Activated CD4-positive, CD25-positive, alpha-beta regulatory T cell treated with anti-CD3 and anti-CD28 coated beads, Interleukin-2, amount 50 U/mL, for 16 hours (primary cell): ENCODE results near the gene PRRC2C.
"Not testable (repeated sequence)": the region's sequence is repeated elsewhere in the genome, so short reads cannot be mapped to it uniquely, and the experiment has no call there.

Experiments
- DNase-seq: peaks from one replicate; pipeline ENCODE4 v3.0.0-alpha.2; 2020; ENCODE audit warnings: low read depth, low spot score

PRRC2C gene

GRCh38 chr1:171583591-171584201 is 98.4 kb downstream of the PRRC2C start:
- DNase-seq, result no peak

GRCh38 chr1:171585715-171586114 is 100.4 kb downstream of the PRRC2C start:
- no peak for DNase-seq

- no peak for DNase-seq
These were observed 102.9 kb downstream of the PRRC2C start for GRCh38 chr1:171588230-171588629.

GRCh38 chr1:171590022-171590421 is 104.7 kb downstream of the PRRC2C start:
- no peak for DNase-seq

- DNase-seq, result no peak
These were observed 110.0 kb downstream of the PRRC2C start for GRCh38 chr1:171595324-171595723.

GRCh38 chr1:171596119-171596518 is 110.8 kb downstream of the PRRC2C start:
- DNase-seq, result no peak

GRCh38 chr1:171596705-171597104 is 111.4 kb downstream of the PRRC2C start:
- DNase-seq, result no peak

GRCh38 chr1:171597203-171597602 is 111.9 kb downstream of the PRRC2C start:
- no peak for DNase-seq

GRCh38 chr1:171600310-171600709 is 115.0 kb downstream of the PRRC2C start:
- not testable (repeated sequence) for DNase-seq

GRCh38 chr1:171600862-171601261 is 115.5 kb downstream of the PRRC2C start:
- DNase-seq, result no peak

- DNase-seq, result not testable (repeated sequence)
These were observed 117.7 kb downstream of the PRRC2C start for GRCh38 chr1:171603042-171603441.

GRCh38 chr1:171606402-171606941 is 121.1 kb downstream of the PRRC2C start:
- no peak for DNase-seq

GRCh38 chr1:171610385-171610784 is 125.1 kb downstream of the PRRC2C start:
- no peak for DNase-seq

- DNase-seq, result no peak
These were observed 126.0 kb downstream of the PRRC2C start for GRCh38 chr1:171611306-171611705.

GRCh38 chr1:171613282-171613681 is 128.0 kb downstream of the PRRC2C start:
- DNase-seq, result no peak

GRCh38 chr1:171615122-171615906 is 130.0 kb downstream of the PRRC2C start:
- not testable (repeated sequence) for DNase-seq

GRCh38 chr1:171616586-171616985 is 131.3 kb downstream of the PRRC2C start:
- no peak for DNase-seq

GRCh38 chr1:171622152-171622462 is 136.8 kb downstream of the PRRC2C start, which contains the start of gene MYOCOS:
Gene MYOCOS, plus strand, starts transcription at chr1:171622243. Its CDS starts 1,641 bp downstream, at chr1:171623884.
- no peak for DNase-seq

GRCh38 chr1:171623651-171624331 is 138.5 kb downstream of the PRRC2C start:
- DNase-seq, result no peak

GRCh38 chr1:171625225-171625624 is 139.9 kb downstream of the PRRC2C start:
- DNase-seq, result no peak

GRCh38 chr1:171627020-171627419 is 141.7 kb downstream of the PRRC2C start:
- DNase-seq, result no peak

- no peak for DNase-seq
These were observed 142.9 kb downstream of the PRRC2C start for GRCh38 chr1:171628225-171628624.
